GM19043 (cell line): ENCODE results near the gene NOA1.
A peak's percentile ranks its signal among the peaks of the same experiment; 100 is the strongest.

Source experiments
- ATAC-seq: cut with Tn5 transposase; IDR thresholded peaks from one replicate; pipeline ENCODE4 v1.9.1; 2021; ENCODE audit warnings: low read depth; ENCODE audit not compliant: unreplicated experiment

NOA1 gene

GRCh38 chr4:56977321-56978012 is at the start of gene NOA1:
Gene NOA1, minus strand, starts transcription at chr4:56977606. Its CDS starts 21 bp downstream, at chr4:56977585.
- peak; percentile 76 for ATAC-seq

- no peak for ATAC-seq
These were observed 45.7 kb upstream of the NOA1 start for GRCh38 chr4:57023104-57023503.

- no peak for ATAC-seq
These were observed 43.2 kb upstream of the NOA1 start for GRCh38 chr4:57020467-57021101.

GRCh38 chr4:57018980-57019379 is 41.6 kb upstream of the NOA1 start:
- ATAC-seq: no peak

GRCh38 chr4:57013543-57014120 is 36.2 kb upstream of the NOA1 start:
- ATAC-seq: no peak

GRCh38 chr4:56999751-57000150 is 22.3 kb upstream of the NOA1 start:
- no peak for ATAC-seq

- no peak for ATAC-seq
These were observed 18.1 kb upstream of the NOA1 start for GRCh38 chr4:56995525-56995924.

- no peak for ATAC-seq
These were observed 12.9 kb upstream of the NOA1 start for GRCh38 chr4:56990109-56990905.

- no peak for ATAC-seq
These were observed 9.5 kb upstream of the NOA1 start for GRCh38 chr4:56986952-56987351.

GRCh38 chr4:56986192-56986591 is 8.8 kb upstream of the NOA1 start:
- no peak for ATAC-seq

- no peak for ATAC-seq
These were observed 4.4 kb upstream of the NOA1 start for GRCh38 chr4:56981795-56982201.

GRCh38 chr4:56979421-56980072 is 2.1 kb upstream of the NOA1 start:
- ATAC-seq: no peak

GRCh38 chr4:56978750-56979303 is 1.4 kb upstream of the NOA1 start, which contains the start of gene POLR2B:
Gene POLR2B, plus strand, starts transcription at chr4:56978896. Its CDS starts 90 bp downstream, at chr4:56978986.
- peak; percentile 45 for ATAC-seq

- peak; percentile 17 for ATAC-seq
These were observed 527 bp downstream of the NOA1 start for GRCh38 chr4:56976837-56977320.

GRCh38 chr4:56976283-56976836 is 1.0 kb downstream of the NOA1 start:
- no peak for ATAC-seq

GRCh38 chr4:56973336-56973735 is 4.1 kb downstream of the NOA1 start:
- no peak for ATAC-seq

- ATAC-seq: no peak
These were observed 4.6 kb downstream of the NOA1 start for GRCh38 chr4:56972809-56973208.

- no peak for ATAC-seq
These were observed 5.0 kb downstream of the NOA1 start for GRCh38 chr4:56972389-56972788.

GRCh38 chr4:56971383-56971782 is 6.0 kb downstream of the NOA1 start:
- ATAC-seq: no peak

GRCh38 chr4:56961107-56961500 is 16.3 kb downstream of the NOA1 start:
- no peak for ATAC-seq
